K562 (cell line): ENCODE measurements around the gene TMEM218. TPM values are rescaled to one million over a fixed set of nuclear protein-coding genes. Genes with fewer than 3 reads are reported as not detected.

ENCODE experiments used
- ATAC-seq: fragments of 200-7000 bp; cut with Tn5 transposase; 3 replicates; pipeline ENCODE4 v1.9.1; 2020; ENCODE audit warnings: moderate library complexity
- BruUV-seq: library from RNA; stranded (reverse); fragments of 400-500 nt; replicated peaks from 2 replicates; lab custom pipeline; 2021; lab: Mats Ljungman, UMichigan
- CTCF ChIA-PET: fragments of 300-600 bp; formaldehyde crosslinking; extraction: SDS; loops from one replicate; lab custom pipeline; 2021; ENCODE audit warnings: low intra/inter-chr PET ratio; lab: Yijun Ruan, JAX
- POLR2A ChIA-PET: fragments of 300-600, 350-650 bp; sonication (Branson Sonifier 250); formaldehyde crosslinking; extraction: SDS; loops from one replicate; lab custom pipeline; 2021; ENCODE audit warnings: antibody characterized with exemption, inconsistent platforms; lab: Yijun Ruan, JAX
- DNase-seq, 4 experiments: peaks; one replicate each; pipeline versions ENCODE4 v3.0.0 to v3.0.0-alpha.2; 2011 to 2018; ENCODE audit warnings: low spot score in 3 of 4, mixed read lengths in 3 of 4; ENCODE audit errors: extremely low read depth in 1 of 4
- FAIRE-seq: peaks from 2 replicates; lab custom pipeline; 2011; peaks lifted over from hg19 to GRCh38; lab: Jason Lieb, UNC
- H2AFZ ChIP-seq: 2 replicates; pipeline ENCODE4 v1.6.0; 2011; ENCODE audit warnings: low read depth, low read length, control low read depth, inconsistent platforms
- H3K27ac ChIP-seq: fragments of 200-600 bp; 3 replicates; pipeline ENCODE4 v1.8.0; 2011; ENCODE audit warnings: low read depth, mild to moderate bottlenecking, control low read depth, inconsistent platforms, low read length, moderate library complexity, mixed read lengths; ENCODE audit errors: extremely low read depth
- H3K27me3 ChIP-seq, 2 experiments: fragments of 300-600 bp in 1 of 2; 2 replicates in 1 of 2; 3 replicates in 1 of 2; pipeline versions ENCODE4 v1.6.0 to v1.8.0; 2011; ENCODE audit warnings: inconsistent platforms in 2 of 2, low read length in 2 of 2, mild to moderate bottlenecking in 1 of 2, mixed read lengths in 1 of 2, moderate library complexity in 1 of 2; ENCODE audit not compliant: control insufficient read depth in 2 of 2, insufficient read depth in 2 of 2
- H3K36me3 ChIP-seq: fragments of 300-600 bp; 3 replicates; pipeline ENCODE4 v1.8.0; 2011; ENCODE audit warnings: mild to moderate bottlenecking, low read length, inconsistent platforms; ENCODE audit not compliant: control insufficient read depth, insufficient read depth
- H3K4me1 ChIP-seq, 2 experiments: fragments of 200-600 bp in 1 of 2; replicated peaks in 1 of 2; 2 replicates in 1 of 2; 3 replicates in 1 of 2; pipeline versions ENCODE4 v1.5.1 to v1.8.0; 2011; ENCODE audit warnings: inconsistent platforms in 2 of 2, low read length in 2 of 2, mild to moderate bottlenecking in 1 of 2, mixed read lengths in 1 of 2, moderate library complexity in 1 of 2; ENCODE audit not compliant: control insufficient read depth in 2 of 2, insufficient read depth in 2 of 2
- H3K4me2 ChIP-seq: 2 replicates; pipeline ENCODE4 v1.6.1; 2011; ENCODE audit warnings: low read length, control low read depth, inconsistent platforms, mixed read lengths; ENCODE audit not compliant: insufficient read depth
- H3K4me3 ChIP-seq: fragments of 200-600 bp; sonication (generic), shearing (Covaris generic); 2 replicates; pipeline ENCODE4 v1.5.1; 2016; ENCODE audit warnings: control low read depth, inconsistent platforms
- H3K79me2 ChIP-seq: fragments of 200-600 bp; 3 replicates; pipeline ENCODE4 v1.8.0; 2011; ENCODE audit warnings: low read length, inconsistent platforms; ENCODE audit not compliant: control insufficient read depth, insufficient read depth
- H3K9ac ChIP-seq, 2 experiments: 2 replicates each; pipeline versions ENCODE4 v1.6.0 to v1.6.1; 2011; ENCODE audit warnings: low read depth in 2 of 2, low read length in 2 of 2, control low read depth in 1 of 2, inconsistent platforms in 1 of 2, mild to moderate bottlenecking in 1 of 2, mixed read lengths in 1 of 2; ENCODE audit not compliant: insufficient read depth in 1 of 2
- H3K9me1 ChIP-seq: one replicate; pipeline ENCODE4 v1.6.0; 2011; ENCODE audit warnings: inconsistent platforms, mild to moderate bottlenecking, low read length, moderate library complexity; ENCODE audit not compliant: control insufficient read depth, insufficient read depth
- H3K9me3 ChIP-seq: replicated peaks from 2 replicates; pipeline ENCODE4 v1.5.1; 2011; ENCODE audit warnings: low read depth, low read length, inconsistent platforms; ENCODE audit not compliant: control insufficient read depth, insufficient read depth
- H4K20me1 ChIP-seq: replicated peaks from 2 replicates; pipeline ENCODE4 v1.6.1; 2011; ENCODE audit warnings: low read length, inconsistent platforms, mixed read lengths; ENCODE audit not compliant: control insufficient read depth, insufficient read depth
- FOXK2 ChIP-seq, 2 experiments: fragments of 450-650 bp; IDR thresholded peaks in 1 of 2; conservative IDR thresholded peaks in 1 of 2; 2 replicates each; pipeline ENCODE4 v1.6.1; 2016; ENCODE audit warnings: low read depth in 2 of 2, mild to moderate bottlenecking in 1 of 2
- PRDM10 ChIP-seq: fragments of 450-650 bp; IDR thresholded peaks from 2 replicates; pipeline ENCODE4 v1.6.1; 2018; ENCODE audit not compliant: partially characterized antibody
- SIRT6 ChIP-seq: IDR thresholded peaks from one replicate; pipeline ENCODE4 v1.6.1; 2012; ENCODE audit warnings: low read depth, mild to moderate bottlenecking, control low read depth, inconsistent platforms, low read length, moderate library complexity
- SPI1 ChIP-seq: IDR thresholded peaks from 2 replicates; pipeline ENCODE4 v1.6.1; 2011; ENCODE audit warnings: low read depth, low read length, control low read depth, borderline replicate concordance
- WGBS: fragments of 100-300 bp; shearing (Covaris generic); methylation state at CpG from one replicate; pipeline ENCODE4 v1.1.6; 2016; ENCODE audit warnings: low coverage, mixed read lengths; ENCODE audit not compliant: insufficient coverage; ENCODE audit errors: missing lambda C conversion rate; 5-methylcytosine and 5-hydroxymethylcytosine counted together
- in situ Hi-C: fragments of 300-500 bp; cut with MboI; formaldehyde crosslinking; loops from 4 replicates; pipeline ENCODE4 v1.15.0; 2018; ENCODE audit warnings: inconsistent platforms, mixed read lengths
- intact Hi-C: fragments of 100-400 bp; cut with micrococcal nuclease; formaldehyde crosslinking; loops from 2 replicates; pipeline ENCODE4 v1.14.2; 2022
- polyA plus RNA-seq, 8 experiments: library from polyadenylated mRNA; depleted of rRNA in 4 of 8; stranded (reverse) in 5 of 8; unstranded in 3 of 8; fragments of >200 nt; fragmentation: Nextera tagmentation in 2 of 8; fragmentation: Illumina TruSeq in 1 of 8; extraction: Ambion mirVana in 2 of 8; extraction: Trizol in 1 of 8; gene quantifications; 2 replicates each; pipeline versions ENCODE4 v1.2.1 to v1.2.3, GENCODE V29; 2011 to 2014; ENCODE audit warnings: inconsistent platforms in 1 of 8, missing spikeins in 1 of 8
- total RNA-seq, 7 experiments: library from RNA; depleted of rRNA in 6 of 7; stranded (reverse); fragments of >200 nt in 6 of 7; fragmentation: Illumina TruSeq in 2 of 7; extraction: Trizol in 2 of 7; gene quantifications; 2 replicates each; pipeline versions ENCODE4 v1.2.1 to v1.2.3, GENCODE V29; 2011 to 2021; ENCODE audit warnings: low replicate concordance in 1 of 7

Gene TMEM218
- total and polyA plus RNA-seq, 9 of the 15 experiments (the other 6 are each of a cell fraction or from before 2014, with no cell fraction given): 13.4 to 32.2 (median 25.4) TPM

- H4K20me1 ChIP-seq: no peaks in the 10 kb centered on the region
- H3K4me2 ChIP-seq: no peak overlapping the region
- POLR2A ChIA-PET: interaction anchor here (0.5 to 1.1 kb wide), 2 partner anchors 9 to 96 kb away, joined by 3 read pairs; no protein-coding TSS in a partner anchor
- 45% methylated on average over 18 of the region's 18 CpGs for WGBS
- intact Hi-C loops (no loop called here), in situ Hi-C loops (no loop called here)
- H3K27ac ChIP-seq: no peak overlapping the region
- H3K79me2 ChIP-seq: no peaks in the 10 kb centered on the region
- H3K4me3 ChIP-seq: no peak overlapping the region
- H3K9ac ChIP-seq: peak overlapping the region in 1 of 2 experiments; percentile 19; a peak in 1 of 4 replicates
- H3K27me3 ChIP-seq: no peaks in the 10 kb centered on the region
- CTCF ChIA-PET: no interaction called here
- TF ChIP-seq SIRT6 (no peak), PRDM10 (peak; percentile 94), SPI1 (peak; percentile 57), FOXK2 (conservative IDR thresholded peaks at IDR 0.05 in 1 of 2, IDR thresholded peaks at IDR 0.05 in 1 of 2; ENCODE audit: low read depth in 2 of 2) (0 out of 4 replicates have a peak, but pooled peaks of 1 of the 2 experiments have one; percentile 21)
- peaks cover 5% of the 10 kb centered on the region for H3K9me1 ChIP-seq
- no peak for DNase-seq
- peaks cover 25 to 28% of the 10 kb centered on the region in 2 experiments for H3K4me1 ChIP-seq
- FAIRE-seq: no peak
- no TSS peak for BruUV-seq
- ATAC-seq: peak; percentile 11; the same call in 1 of the 3 replicates
- H3K36me3 ChIP-seq: no peaks in the 10 kb centered on the region
- H3K9me3 ChIP-seq: no peaks in the 10 kb centered on the region
- peak overlapping the region; percentile 38; the same call in 1 of the 2 replicates for H2AFZ ChIP-seq
Observed at GRCh38 chr11:125079151-125079877, 32.1 kb downstream of the TMEM218 start.
